Right forelimb (tissue), 1 donor: Measurements from ENCODE around the gene PDGFA.

Source experiments
- DNase-seq: peaks from one replicate; pipeline ENCODE4 v3.0.0-alpha.2; 2018

The PDGFA gene

DNA sequence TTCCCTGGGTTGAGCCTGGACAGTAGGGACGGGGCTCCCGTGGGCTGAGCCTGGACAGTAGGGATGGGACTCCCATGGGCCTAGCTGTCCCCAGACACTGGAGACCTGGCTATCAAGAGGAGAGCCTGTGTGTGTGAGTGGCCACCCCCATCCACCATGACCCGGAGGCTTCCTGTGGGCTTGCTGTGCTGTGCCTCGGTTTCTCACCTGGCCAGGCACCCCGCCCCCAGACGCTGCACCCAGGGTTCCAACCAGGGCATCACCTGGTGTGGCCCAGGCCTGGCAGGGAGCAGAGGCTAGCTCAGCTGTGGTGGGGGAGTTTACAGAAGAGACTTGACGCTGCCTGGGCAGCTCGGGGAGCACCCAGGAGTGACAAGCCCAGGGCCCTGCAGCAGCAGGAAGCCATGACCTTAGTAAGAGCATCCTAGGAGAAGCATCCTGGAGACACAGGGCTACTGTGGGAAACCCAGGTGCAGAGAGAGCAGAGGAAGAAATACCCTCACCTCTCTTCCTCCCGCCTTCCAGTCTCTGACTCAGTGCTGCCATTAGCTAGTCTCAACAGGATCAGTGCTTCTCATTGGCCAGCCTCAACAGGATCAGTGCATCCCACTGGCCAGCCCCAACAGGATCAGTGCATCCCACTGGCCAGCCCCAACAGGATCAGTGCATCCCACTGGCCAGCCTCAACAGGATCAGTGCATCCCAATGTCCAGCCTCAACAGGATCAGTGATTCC, 61.0 kb downstream of the PDGFA start:
- DNase-seq, result no peak

DNA sequence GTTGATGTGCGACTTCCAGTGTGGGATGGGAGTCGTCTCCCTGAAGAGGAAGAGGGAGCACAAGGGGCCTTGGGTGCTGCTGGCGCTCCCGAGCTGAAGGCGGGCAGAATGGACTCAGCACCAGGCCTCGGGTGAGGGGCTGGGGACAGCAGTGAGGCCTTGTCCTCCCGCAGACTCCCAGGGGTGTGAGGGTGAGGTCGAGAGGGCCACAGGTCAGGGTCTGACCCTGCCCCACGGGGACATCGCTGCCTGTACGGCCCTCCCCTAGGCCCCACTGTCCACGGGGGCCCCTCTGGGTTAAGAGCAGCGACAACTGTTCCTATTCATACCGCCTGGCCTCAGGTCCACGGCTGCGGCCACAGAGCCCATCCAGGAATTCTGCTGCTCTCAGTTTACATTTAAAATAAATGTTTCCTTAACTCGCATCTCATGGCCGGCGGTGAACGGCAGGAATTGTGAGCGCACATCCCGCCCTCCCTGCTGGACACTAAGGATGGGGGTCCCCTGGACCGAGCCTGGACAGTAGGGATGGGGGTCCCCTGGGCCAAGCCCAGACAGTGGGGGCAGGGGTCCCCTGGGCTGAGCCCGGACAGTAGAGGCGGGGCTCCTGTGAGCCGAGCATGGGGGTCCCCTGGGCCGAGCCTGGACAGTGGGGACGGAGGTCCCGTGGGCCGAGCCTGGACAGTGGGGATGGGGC, 61.7 kb downstream of the PDGFA start:
- DNase-seq, result no peak

DNA sequence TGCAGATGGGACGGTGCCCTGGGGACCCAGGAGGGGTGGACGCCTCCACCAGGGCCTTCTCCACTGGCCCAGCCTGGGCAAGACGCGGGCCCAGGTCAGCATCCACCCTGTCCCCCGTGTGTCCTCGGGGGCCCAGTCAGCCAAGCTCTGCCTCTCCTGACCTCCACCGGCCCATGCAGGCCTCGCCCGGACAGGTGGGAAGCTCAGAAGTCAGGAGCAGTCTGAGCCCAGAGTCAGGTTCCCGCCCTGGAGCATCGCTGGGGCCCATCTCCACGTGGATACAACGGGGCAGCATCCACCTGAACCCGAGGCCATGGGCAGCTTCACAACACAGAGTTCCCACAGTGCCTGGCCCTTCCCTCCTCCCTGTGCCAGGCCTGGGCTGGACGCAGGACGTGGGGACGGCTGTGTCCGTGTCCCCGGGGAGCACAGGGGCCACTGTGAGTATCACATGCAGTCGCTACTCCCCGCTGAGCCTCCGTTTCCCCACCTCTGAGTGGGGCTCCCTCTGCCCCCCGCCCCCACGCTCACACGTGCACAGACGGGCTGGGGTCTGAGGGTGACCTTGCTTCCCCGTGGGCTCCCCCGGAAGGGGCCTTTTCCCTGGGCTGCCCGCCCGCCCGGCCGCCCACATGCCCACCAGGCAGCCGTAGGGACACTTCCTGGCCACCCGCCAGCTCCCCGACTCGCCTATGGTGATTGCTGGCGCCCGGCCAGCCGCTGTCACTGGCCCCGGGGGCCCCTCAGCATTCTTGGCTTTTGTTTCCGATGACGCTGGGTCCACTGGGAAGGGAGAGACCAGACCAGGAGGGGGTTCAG, 64.3 kb downstream of the PDGFA start:
- DNase-seq, result peak; percentile 66

DNA sequence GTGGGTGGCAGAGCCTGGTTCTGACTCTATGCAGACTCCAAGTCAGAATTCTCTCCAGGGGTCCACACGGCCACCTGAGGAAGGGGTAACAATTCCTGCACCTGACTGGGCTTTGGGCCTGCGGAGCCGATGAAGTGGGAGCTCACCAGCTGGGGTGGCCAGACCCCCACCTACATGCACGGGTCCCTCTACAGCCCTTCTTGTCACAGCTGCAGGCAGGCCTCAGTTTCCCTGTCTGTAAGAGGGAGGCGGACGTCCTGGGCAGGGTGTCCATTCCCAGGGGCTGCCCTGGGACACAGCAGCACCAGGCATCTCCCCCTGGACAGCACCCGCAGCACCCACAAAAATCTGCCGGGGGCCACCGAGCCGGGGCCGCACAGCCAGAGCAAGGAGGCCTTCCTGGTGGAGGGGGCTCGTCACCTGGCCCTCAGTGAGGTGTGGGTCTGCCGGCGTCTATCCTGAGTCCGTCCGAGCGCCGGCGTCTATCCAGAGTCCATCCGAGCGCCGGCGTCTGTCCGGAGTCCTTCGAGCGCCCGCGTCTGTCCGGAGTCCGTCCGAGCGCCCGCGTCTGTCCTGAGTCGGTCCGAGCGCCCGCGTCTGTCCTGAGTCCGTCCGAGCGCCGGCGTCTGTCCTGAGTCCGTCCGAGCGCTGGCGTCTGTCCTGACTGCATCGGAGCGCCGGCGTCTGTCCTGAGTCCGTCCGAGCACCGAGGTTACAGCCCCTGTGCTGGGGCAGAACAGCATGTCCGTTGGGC, 65.1 kb downstream of the PDGFA start:
- no peak for DNase-seq

DNA sequence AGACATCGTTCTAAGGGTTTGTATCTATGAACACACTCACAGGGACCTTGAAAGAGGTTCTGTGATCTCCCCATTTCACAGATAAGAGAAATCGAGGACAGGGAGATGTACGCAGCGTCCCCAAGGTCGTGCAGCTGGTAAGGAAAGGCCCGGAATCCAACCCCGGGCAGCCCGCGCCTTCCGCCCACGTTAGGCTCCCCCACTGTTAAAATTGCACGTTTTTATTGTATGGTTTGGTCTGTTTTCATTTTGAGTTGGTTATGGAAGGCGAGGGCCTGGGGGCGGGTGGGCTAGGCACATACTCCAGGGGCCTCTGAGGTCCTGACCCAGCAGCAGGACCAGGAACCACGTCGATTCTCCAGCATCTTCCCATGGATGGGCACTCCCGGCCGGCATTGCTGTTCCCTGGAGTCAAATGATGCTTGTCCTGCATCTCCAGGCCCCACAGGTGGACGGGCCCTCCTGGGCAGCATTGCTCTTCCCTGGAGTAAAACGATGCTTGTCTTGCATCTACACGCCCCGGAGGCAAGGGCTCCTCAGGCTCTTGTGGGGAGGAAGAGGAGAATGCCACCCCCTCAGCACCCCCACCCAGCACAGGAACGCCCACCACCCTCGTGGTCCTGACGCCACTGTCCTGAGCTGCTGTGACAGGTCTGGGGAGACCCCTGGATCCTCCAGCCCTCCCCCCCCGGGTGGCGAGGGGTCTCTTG, 65.9 kb downstream of the PDGFA start:
- no peak for DNase-seq

DNA sequence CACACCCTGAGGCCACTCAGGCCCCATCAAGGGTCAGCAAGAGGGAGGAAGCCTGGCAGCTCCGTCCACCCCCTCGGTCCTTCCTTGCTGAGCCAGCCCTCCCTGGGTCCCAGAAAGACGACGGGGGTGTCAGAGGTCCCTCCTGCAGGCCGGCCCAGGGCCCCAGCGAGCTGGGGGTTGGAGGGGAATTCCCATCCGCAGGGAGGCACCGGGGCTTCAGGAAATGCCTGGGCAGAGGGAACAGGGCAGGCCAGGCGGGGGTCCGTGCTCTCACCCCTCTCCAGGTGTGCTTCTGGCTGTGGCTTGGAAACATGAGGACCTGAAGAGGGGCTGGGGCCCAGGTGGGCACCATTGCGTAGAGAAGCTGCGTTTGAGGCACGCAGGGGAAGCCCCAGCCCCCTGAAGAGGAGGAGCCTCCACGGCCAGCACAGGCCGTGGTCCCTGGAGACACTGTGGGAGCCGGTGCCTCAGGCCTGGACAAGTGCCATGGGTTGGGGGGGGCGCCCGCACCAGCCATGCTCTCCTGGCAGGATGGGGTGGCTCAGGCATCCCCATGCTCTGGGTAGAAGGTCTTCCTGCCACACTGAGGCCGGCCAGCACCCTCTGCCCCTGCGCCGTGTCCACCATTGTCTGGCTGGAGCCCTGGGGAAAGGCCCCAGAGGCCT, 66.7 kb downstream of the PDGFA start:
- no peak for DNase-seq

DNA sequence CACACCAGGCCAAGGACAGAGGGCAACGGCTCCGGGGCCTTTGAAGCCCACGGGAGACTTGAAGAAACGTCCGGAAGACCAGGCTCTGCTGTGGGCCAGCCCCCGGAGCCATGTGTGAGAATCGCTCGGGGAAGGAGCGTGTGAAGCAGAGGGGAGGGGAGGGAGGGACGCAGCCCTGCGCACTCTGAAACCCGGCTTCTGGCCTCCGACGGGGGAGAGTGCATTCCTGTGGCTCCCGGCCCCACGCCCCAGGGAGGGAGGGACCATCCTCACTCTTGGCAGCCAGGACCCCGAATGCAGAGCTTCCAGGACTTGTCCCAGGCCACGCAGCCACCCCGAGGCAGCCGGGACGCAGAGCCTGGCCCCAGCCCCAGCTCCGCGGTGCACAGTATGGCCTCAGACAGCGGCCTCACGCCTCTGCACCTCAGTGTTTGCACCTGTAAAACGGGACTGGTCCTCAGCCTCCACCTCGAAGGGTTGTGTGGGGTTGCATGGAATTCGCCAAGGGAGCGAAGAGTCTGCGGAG, 67.4 kb downstream of the PDGFA start:
- peak; percentile 81 for DNase-seq

DNA sequence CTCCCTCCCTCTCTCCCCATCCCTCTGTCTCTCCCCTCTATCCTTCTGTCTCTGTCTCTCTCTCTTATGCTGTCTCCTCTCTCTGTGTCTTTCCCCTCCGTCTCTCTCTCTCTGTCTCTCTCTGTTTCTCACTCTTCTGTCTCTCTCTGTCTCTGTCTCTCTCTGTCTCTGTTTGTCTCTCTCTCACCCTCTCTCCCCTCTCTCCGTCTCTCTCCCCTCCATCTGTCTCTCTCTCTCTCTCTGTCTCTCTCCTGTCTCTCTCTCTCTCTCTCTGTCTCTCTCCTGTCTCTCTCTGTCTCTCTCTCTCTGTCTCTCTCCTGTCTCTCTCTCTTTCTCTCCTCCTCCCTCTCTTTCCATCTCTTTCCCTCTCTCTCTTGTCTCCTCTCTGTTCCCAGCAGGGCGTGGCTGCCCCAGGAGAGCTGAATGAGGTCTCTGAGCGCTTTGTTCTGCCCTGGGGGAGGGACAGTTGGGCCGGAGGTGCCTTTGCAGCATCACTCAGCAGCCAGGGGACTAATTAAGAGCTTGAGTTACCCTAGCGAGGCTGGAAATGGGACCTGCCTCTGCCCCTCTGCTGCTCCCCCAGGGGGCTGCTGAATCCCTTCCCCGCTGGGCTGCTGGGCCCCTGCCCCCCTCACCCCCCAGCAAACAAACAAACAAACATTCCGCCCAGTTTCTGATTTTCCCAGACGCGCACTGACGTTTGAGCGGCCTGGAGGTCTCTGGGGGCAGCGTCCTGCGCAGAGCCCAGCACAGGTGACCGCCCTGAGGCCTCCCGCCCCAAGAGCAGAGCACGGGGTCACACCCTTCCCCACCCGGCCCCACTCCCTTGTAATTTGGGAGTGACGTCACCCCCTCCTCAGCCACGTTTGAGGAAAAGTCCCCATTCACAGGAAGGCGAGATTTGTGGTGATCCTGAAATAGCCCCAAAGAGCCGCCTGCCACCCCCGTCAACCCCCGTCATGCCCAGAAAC, 68.1 kb downstream of the PDGFA start:
- DNase-seq, result no peak

DNA sequence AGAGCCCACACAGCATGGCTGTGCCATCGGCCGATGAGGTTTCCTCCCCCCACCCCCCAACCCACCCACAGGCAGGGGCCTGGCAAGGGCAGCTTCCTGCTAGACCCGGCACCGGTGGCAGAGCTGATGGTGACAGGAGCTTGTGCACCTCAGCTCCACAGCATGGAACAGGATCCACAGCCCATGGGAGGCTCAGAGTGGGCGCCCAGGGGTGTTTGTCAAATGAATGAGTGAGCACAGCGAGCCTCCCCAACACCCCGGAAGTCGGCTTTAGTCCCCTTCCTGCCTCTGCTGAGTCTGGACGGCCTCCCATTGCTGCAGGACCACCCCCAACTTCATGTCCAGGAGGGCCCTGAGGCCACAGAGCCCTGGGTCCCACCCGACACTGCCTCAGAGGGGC, 68.9 kb downstream of the PDGFA start:
- no peak for DNase-seq

DNA sequence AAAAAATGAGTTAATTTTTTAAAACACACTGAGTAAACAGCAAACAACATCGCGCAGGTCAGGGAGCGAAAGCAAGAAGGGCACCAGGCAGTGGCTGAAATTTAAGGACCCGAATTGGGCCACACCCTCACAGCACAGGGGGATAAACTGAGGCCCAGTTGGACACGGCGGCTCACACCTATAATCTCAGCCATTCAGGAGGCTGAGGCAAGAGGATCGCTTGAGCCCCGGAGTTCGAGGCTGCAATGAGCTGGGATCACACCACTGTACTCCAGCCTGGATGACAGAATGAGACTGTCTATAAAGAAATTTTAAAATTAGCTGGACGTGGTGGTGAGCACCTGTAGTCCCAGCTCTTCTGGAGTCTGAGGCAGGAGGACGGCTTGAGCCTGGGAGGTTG, 69.6 kb downstream of the PDGFA start:
- no peak for DNase-seq

DNA sequence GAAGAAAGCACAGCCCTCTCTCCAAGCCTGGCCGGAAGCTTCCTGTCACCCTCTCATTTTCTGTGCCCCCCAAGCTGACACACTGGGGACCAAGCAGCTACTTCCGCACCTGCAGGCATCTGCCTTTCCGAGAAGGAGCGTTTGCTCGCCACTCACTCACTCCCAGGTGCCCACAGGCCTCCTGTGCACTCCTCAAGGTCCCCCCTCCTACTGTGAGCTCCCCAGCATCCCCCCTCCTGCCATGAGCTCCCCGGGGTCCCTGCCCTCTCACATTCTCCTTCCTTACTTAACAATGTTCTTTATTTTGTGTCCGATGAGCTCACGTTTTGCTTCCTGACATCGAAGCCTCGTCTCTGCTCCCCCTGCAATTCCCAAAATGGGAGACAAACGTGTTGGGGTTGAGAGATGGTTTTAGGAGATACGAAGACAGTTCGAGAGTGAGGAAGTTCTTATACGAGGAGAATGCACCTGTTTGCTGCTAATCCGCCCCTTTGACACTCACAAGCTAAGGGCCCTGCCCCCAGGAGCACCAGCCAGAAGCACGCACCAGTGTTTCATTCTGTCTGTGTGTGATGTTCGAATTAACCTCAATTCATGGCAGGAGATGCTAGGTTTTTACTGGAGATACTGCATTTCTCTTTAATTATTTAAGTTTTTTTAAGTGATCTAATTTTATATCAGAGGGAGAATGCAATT, 70.2 kb downstream of the PDGFA start:
- no peak for DNase-seq

DNA sequence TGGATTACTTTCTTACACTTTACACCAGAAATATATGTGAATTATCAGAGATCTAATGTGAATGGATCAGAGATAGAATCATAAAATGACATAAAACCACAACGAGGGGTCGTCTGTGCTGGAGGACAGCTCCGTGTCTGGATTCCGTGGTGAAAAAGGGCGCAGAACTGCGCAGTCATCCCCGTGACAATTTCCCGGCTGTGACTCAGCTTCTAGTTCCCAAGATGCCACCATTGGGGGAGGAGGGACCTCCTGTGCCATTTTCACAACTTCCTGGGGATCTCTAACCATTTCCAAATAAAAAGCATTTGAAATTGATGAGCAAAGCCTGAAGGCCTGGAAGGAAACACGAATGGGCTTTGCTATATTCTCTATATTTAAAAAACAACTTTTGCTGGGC, 72.1 kb downstream of the PDGFA start:
- DNase-seq, result no peak
